ENCODE data around the gene HTT.
A peak's percentile ranks its signal among the peaks of the same experiment; 100 is the strongest.
"Not testable (repeated sequence)": the region's sequence is repeated elsewhere in the genome, so short reads cannot be mapped to it uniquely, and the experiment has no call there.

The HTT gene

DNA sequence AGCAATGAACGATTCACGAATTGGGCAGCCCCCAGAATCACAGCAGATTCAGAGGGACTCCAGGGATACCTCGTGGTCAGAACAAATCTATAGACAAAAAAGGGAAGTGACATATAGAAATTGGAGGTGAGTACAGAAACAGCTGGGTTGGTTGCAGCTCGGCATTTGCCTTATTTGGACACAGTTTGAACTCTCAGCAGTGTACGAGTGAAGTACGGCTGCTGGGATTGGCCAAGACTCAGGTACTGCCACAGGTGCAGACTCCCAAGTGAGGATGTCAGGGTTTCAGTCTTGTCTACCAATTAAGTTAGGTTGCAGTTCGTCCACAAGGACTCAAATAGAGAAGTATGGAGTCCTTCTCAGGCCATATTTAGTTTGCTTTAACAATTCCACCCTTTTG, 28.3 kb upstream of the HTT start:
- DNase-seq (ENCODE audit: low spot score): no peak

DNA sequence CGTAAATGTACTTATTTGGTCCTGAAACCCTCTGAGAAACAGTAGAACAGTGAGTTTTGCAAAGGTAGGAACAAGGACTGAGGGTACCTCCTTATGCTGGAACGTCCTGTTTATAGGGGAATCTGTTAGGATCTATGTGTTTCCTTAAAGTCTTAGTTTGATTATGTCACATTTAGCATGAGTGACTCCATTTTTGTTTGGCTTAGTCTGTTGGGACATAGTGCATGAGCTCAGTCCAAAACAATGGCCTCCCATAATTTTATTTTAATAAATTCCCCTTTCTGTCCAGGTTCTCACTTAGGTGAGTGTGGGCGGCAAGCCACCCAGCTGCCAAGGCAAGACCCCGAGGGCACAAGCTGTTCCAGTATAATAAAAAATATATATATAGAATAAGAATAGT, 27.9 kb upstream of the HTT start:
- no peak for DNase-seq (ENCODE audit: low spot score)

DNA sequence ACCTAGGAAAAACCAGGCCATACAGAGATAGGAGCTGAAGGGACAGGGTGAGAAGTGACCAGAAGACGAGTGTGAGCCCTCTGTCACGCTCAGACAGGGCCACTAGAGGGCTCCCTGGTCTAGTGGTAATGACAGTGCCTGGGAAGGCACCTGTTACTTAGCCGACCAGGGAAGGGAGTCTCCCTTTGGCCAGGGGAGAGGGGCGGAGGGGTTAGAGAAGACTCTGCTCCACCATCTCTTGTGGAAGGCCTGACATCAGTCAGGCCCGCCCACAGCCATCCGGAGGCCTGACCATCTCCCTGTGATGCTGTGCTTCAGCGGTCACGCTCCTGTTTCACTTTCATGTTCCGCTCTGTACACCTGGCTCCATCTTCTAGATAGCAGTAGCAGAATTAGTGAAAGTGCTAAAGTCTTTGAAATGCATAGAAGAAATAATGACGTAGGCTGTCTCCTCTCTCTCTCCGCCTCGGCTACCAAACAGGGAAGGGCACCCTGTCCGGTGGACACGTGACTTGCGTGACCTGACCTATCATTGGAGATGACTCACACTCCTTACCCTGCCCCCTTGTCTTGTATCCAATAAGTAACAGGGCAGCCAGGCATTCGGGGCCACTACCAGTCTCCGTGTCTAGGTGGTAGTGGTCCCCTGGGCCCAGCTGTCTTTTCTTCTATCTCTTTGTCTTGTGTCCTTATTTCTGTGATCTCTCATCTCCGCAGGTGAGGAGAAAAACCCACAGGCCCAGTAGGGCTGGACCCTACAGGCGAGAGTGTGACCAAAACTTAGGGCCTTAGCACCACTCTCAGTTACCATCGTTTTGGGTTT, 26.8 kb upstream of the HTT start:
- DNase-seq (ENCODE audit: low spot score): peak; percentile 55

DNA sequence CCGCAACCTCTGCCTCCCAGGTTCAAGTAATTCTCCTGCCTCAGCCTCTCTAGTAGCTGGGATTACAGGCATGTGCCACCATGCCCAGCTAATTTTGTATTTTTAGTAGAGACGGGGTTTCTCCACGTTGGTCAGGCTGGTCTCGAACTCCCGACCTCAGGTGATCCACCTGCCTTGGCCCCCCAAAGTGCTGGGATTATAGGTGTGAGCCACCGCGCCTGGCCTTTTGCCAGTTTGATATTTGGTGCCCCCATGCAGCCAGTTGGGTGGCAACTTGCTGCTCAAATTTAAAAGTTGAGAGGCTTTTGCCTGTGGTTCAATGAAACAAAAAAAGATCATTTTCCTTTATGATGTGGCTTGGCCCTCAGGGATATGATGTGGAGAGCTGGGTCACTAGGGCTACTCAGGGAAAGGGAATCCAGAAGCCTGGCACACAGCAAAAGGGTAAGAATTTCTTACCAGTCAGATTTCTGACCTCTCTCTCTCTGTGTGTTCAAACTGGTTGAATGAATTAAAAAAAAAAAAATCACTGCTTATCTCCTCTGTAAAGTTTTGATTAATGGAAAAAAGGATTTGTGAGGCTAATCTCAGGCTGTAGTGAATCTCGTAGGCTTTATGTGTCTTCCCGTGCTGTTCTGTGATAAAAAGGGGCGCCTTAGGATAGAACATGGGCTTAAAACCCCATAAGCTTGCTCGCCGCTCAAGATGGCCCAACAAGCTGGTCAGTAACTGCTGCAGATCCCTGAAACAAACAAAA, 23.2 kb upstream of the HTT start:
- DNase-seq (ENCODE audit: low spot score): not testable (repeated sequence)

DNA sequence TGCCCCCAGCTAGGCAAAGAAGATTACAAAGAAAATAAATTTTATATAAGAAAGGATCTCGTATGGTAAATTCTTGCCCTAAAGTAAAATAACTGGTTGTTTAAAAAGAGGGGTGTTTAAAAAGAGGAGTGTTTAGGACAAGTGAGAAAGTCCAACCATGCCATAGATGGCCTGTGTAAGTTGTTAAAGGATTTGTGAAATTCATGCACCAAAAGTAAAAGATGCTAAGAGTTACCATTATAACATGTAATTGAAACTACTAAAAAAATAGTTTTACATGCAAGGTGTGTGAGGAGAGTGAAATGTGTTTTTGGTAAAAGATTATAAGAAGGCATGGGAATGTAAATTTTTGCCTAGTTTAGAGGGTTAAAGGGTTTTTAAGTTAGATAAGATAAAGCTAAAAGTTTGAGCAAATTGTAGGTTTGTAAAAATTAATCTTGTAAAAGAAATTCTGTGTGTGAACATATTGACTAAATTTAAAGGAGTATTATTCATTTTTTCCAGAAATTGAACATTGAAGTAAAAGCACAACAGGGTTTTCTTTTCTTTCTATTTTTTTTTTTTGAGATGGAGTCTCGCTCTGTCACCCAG, 20.2 kb upstream of the HTT start:
- DNase-seq (ENCODE audit: low spot score): no peak

DNA sequence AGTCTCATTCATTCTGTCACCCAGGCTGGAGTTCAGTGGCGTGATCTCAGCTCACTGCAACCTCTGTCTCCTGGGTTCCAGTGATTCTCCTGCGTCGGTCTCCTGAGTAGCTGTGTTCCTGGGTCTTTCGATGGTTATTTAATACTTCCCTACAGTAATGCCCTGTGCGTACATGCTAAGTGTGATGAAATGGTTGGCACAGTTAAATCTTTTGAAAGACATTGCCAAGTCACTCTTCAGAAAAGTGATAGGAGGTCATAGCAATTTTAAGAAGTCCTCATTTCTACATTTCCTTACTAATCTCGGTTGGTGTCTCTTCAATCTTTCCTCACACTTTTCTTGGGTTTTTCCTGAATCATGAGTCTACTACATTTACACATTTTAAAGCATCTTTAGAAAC, 14.5 kb upstream of the HTT start:
- no peak for DNase-seq (ENCODE audit: low spot score)

DNA sequence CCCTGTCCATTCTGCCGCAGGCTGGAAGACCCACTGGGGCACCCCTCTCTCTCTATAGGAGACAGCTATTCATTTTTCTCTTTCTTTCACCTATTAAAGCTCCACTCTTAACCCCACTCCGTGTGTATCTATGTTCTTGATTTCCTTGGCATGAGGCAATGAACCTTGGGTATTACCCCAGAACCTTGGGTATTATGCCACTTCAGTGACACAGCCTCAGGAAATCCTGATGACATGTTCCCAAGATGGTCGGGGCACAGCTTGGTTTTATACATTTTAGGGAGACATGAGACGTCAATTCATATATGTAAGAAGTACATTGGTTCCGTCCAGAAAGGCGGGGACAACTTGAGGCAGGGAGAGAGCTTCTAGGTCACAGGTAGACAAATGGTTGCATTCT, 13.5 kb upstream of the HTT start:
- no peak for DNase-seq (ENCODE audit: low spot score)

DNA sequence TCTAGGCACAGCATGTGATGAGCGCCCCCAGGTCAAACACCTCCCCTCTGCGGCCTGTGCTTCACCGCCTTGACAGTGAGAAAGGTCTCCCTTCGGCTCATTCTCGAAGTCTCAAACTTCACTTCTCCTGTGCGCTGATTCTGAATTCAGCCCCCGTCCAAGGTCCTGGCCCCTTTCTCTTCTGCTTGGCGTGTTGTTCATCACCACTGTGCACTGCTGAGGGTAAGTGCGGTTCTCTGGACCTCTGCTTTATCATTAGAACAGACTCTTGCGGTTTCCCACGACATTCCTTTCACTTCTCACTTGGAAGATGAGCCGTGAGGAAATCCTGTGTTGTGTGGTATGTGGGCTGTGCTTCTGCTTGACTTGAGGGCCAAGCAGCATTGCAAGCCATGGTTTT, 12.0 kb upstream of the HTT start:
- peak; percentile 62 for DNase-seq (ENCODE audit: low spot score)

DNA sequence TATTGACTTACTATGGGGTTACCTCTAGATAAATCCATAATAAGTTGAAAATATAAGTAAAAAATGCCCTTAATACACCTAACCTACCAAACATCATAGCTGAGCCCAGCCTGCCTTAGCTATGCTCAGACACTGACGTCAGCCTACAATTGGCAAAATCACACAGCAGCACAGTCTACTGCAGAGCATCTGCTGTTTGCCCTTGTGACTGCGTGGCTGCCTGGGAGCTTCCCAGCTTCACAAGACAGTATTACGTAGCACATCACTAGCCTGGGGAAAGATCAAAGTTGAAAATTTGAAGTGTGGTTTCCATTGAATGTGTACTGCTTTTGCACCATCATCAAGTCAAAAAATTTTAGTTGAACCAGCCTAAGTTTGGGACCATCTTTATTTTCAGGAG, 8.9 kb upstream of the HTT start:
- no peak for DNase-seq (ENCODE audit: low spot score)

DNA sequence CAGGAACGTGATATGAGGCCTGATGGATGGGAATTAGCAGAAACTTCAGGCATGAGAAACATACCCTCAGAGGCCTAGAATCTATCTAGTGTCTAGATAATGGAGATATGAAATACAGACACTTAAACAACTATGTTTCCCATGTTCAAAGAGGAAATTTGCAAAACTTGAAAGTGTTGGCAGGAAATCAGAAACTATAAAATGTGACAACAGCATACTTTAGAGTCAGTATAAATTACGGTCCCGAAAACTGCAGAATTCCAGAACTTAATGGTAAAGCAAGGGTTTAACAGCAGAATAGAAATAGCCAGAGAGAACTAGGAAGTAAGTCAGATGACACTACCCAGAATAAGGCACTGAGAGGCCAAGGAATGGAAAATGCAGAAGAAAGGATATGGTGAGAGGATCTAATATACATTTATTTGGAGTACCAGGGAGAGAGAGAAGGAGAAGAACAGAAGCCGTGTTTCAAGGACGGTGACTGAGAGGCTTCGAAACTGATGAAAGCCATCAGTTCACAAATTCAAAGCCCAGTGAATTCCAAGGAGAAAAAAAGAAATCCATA, 7.6 kb upstream of the HTT start:
- DNase-seq (ENCODE audit: low spot score): no peak

DNA sequence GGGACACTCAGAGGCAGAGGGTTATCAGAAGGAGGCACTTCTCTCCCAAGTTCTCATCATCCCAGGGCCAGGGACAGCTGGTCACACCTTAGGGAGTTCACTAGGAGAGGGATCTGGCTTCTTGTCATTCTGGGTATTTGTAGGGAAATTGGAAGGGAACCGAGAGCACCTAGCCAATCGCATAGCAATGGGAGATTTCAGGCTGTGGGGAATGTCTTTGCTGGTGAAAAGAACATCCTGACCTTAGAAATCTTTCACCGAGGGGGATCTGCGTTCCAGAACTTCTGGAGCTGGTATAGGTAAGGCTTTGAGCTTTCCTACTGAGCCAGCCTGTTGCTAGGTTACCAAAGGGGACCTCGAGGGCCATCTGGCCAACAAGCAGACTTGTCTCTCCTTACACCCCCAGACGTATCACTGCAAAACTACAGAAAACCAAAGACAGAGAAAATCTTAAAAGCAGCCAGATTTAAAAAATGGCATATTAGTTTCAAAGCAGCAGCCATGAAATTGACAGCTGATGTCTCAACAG, 6.9 kb upstream of the HTT start:
- no peak for DNase-seq (ENCODE audit: low spot score)

DNA sequence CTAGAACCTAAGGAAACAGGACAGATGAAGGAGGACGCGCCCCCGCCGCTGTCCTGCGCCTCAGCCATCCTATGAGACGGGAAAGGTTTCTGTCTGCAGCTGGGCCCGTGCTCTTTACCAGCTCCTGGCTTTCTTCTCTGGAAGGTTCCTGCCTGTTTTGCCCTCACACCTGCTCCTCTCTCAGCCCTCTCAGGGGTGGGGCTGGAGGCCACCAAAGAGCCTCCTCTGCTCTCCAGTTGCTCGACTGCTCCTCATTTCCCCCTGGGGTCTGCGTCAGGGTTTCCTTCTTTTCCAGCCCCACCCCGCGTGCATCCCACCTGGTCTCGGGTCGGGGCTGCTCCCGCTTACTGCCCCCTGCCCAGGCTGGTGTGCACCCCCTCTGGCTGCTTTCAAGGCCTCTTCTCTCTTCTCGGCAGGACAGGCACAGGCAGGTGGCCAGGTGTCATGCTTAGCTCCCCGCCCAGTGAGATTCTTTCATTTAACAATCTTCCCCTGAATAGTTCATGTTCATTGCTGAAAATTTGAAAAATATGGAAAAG, 4.8 kb upstream of the HTT start:
- DNase-seq (ENCODE audit: low spot score): no peak

DNA sequence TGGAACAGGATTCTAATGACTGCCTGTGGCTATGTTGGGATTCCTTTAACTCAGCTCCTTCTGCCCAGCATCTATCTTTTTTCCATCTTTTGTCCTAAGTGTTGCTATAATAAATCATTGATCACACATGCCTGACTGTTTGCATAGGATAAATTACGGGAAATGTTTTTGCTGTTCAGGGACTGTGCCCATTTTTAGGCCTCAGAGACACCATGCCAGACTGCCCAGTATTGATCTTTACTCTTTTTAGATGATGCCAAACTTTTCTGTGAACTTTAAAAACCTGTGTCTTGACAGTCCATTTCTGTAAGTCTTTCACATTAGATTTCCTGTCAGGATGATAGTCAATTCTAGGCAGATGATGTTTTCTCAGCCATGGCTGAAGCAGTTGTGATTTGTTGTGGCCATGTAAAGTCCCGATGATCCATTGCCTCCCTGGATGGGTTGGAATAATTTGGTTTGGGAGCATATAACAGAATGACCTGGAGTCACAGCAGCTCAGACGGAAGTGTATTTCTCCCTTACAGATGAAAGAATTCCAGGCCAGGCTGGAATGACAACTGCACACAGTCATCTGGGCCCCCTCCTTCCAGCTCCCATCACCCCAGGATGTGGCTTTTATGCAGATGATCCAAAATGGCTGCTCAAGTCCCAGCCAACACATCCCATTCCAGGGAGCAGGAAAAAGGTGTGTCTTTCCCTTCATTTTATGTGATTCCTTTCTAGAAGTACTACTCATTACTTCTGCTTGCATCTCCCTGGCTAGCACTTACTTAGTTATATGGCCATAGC, 3.6 kb upstream of the HTT start:
- peak; percentile 30 for DNase-seq (ENCODE audit: low spot score)

DNA sequence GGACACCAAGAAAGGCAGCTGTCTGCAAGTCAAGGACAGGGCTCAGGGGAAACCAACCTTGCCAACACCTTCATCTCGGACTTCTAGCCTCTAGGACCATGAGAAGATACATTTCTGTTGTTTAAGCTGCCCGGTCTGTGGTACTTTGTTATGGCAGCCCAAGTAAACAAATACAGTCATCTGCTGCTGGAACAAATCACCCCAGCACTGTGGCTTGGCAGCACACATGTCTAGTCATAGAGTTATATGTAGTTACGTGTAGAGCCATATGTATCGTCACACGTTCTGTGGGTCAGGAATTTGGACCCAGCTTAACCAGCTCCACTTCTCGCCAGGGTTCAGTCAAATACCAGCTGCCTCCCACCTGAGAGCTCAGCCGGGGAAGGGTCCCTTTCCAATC, 2.7 kb upstream of the HTT start:
- no peak for DNase-seq (ENCODE audit: low spot score)

DNA sequence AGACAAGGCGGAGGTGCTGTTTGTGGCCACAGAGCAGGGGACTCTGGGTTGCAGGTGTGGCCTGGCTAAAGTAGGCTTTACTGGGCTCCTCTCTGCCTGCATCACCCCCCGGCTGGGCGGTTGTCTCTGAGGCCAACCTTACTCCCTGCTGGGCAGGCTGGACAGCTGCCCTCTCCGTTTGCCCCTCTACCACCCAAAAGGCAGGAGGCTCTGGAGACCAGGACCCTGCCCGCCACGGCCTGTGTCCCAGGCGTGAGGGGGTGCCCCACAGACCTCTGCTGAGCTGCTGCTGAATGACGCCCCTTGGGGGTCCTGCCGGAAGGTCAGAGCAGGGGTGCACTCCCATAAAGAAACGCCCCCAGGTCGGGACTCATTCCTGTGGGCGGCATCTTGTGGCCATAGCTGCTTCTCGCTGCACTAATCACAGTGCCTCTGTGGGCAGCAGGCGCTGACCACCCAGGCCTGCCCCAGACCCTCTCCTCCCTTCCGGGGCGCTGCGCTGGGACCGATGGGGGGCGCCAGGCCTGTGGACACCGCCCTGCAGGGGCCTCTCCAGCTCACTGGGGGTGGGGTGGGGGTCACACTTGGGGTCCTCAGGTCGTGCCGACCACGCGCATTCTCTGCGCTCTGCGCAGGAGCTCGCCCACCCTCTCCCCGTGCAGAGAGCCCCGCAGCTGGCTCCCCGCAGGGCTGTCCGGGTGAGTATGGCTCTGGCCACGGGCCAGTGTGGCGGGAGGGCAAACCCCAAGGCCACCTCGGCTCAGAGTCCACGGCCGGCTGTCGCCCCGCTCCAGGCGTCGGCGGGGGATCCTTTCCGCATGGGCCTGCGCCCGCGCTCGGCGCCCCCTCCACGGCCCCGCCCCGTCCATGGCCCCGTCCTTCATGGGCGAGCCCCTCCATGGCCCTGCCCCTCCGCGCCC, 1.1 kb upstream of the HTT start:
- no peak for DNase-seq (ENCODE audit: low spot score)

DNA sequence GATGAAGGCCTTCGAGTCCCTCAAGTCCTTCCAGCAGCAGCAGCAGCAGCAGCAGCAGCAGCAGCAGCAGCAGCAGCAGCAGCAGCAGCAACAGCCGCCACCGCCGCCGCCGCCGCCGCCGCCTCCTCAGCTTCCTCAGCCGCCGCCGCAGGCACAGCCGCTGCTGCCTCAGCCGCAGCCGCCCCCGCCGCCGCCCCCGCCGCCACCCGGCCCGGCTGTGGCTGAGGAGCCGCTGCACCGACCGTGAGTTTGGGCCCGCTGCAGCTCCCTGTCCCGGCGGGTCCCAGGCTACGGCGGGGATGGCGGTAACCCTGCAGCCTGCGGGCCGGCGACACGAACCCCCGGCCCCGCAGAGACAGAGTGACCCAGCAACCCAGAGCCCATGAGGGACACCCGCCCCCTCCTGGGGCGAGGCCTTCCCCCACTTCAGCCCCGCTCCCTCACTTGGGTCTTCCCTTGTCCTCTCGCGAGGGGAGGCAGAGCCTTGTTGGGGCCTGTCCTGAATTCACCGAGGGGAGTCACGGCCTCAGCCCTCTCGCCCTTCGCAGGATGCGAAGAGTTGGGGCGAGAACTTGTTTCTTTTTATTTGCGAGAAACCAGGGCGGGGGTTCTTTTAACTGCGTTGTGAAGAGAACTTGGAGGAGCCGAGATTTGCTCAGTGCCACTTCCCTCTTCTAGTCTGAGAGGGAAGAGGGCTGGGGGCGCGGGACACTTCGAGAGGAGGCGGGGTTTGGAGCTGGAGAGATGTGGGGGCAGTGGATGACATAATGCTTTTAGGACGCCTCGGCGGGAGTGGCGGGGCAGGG, 568 bp downstream of the HTT start:
- peak; percentile 82 for DNase-seq (ENCODE audit: low spot score)

DNA sequence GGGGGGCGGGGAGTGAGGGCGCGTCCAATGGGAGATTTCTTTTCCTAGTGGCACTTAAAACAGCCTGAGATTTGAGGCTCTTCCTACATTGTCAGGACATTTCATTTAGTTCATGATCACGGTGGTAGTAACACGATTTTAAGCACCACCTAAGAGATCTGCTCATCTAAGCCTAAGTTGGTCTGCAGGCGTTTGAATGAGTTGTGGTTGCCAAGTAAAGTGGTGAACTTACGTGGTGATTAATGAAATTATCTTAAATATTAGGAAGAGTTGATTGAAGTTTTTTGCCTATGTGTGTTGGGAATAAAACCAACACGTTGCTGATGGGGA, 1.1 kb downstream of the HTT start:
- DNase-seq (ENCODE audit: low spot score): no peak

DNA sequence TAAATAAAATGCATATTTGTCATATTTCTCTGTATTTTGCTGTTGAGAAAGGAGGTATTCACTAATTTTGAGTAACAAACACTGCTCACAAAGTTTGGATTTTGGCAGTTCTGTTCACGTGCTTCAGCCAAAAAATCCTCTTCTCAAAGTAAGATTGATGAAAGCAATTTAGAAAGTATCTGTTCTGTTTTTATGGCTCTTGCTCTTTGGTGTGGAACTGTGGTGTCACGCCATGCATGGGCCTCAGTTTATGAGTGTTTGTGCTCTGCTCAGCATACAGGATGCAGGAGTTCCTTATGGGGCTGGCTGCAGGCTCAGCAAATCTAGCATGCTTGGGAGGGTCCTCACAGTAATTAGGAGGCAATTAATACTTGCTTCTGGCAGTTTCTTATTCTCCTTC, 3.3 kb downstream of the HTT start:
- no peak for DNase-seq (ENCODE audit: low spot score)

DNA sequence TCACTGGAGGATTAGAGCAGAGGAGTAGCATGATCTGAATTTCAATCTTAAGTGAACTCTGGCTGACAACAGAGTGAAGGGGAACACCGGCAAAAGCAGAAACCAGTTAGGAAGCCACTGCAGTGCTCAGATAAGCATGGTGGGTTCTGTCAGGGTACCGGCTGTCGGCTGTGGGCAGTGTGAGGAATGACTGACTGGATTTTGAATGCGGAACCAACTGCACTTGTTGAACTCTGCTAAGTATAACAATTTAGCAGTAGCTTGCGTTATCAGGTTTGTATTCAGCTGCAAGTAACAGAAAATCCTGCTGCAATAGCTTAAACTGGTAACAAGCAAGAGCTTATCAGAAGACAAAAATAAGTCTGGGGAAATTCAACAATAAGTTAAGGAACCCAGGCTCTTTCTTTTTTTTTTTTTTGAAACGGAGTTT, 5.2 kb downstream of the HTT start:
- no peak for DNase-seq (ENCODE audit: low spot score)
